Left ventricle myocardium superior (tissue), 1 donor: ENCODE data around the gene ATRIP. TPM values are rescaled to one million over a fixed set of nuclear protein-coding genes. Genes with fewer than 3 reads are reported as not detected.

ENCODE experiments used
- total RNA-seq: library from RNA; stranded (reverse); fragmentation: NEBNext Ultra II Directional; extraction: Animal tissue kit (Norgen Biotek cat#: 25700); gene quantifications from one replicate; pipeline ENCODE4 v1.2.1, GENCODE V29; 2021
- donor health status: DM: no; HTN: yes; CAD: no; lungs with severe emphysema.

ATRIP gene
- total RNA-seq, 1 donor from 2014 or later = 4.9 TPM

Other genes with a start within 250 kb of the ATRIP start
- not detected for gene CAMP, start 223.2 kb upstream of the ATRIP start, total RNA-seq
- 5.3 TPM for gene ZNF589, start 205.6 kb upstream of the ATRIP start, total RNA-seq
- 21.6 TPM for gene NME6, start 145.4 kb upstream of the ATRIP start, total RNA-seq
- not detected for gene SPINK8, start 113.1 kb upstream of the ATRIP start, total RNA-seq
- gene FBXW12, start 74.5 kb upstream of the ATRIP start, total RNA-seq = not detected
- 50.8 TPM for gene PLXNB1, start 16.7 kb upstream of the ATRIP start, total RNA-seq
- 13.3 TPM for gene CCDC51, start 6.6 kb upstream of the ATRIP start, total RNA-seq
- 262 TPM for gene TMA7, start 6.5 kb upstream of the ATRIP start, total RNA-seq
- 39.1 TPM for gene SHISA5, start 57.4 kb downstream of the ATRIP start, total RNA-seq
- 2.2 TPM for gene PFKFB4, start 110.1 kb downstream of the ATRIP start, total RNA-seq
- gene UCN2, start 117.0 kb downstream of the ATRIP start, total RNA-seq = 0.17 TPM
- gene COL7A1, start 148.6 kb downstream of the ATRIP start, total RNA-seq = 24.5 TPM
- 1,236 TPM for gene UQCRC1, start 162.9 kb downstream of the ATRIP start, total RNA-seq
- gene TMEM89, start 175.0 kb downstream of the ATRIP start, total RNA-seq = not detected
- 12.3 TPM for gene SLC26A6, start 188.7 kb downstream of the ATRIP start, total RNA-seq
- gene CELSR3, start 216.1 kb downstream of the ATRIP start, total RNA-seq = 0.35 TPM
- 13.6 TPM for gene NCKIPSD, start 239.2 kb downstream of the ATRIP start, total RNA-seq